ENCODE results near the gene GNB5. TPM values are rescaled to one million over a fixed set of nuclear protein-coding genes. Genes with fewer than 3 reads are reported as not detected.

The GNB5 gene
- total and polyA plus RNA-seq, 8 donors = 12.2 to 28.2 (median 15.8) TPM

DNA sequence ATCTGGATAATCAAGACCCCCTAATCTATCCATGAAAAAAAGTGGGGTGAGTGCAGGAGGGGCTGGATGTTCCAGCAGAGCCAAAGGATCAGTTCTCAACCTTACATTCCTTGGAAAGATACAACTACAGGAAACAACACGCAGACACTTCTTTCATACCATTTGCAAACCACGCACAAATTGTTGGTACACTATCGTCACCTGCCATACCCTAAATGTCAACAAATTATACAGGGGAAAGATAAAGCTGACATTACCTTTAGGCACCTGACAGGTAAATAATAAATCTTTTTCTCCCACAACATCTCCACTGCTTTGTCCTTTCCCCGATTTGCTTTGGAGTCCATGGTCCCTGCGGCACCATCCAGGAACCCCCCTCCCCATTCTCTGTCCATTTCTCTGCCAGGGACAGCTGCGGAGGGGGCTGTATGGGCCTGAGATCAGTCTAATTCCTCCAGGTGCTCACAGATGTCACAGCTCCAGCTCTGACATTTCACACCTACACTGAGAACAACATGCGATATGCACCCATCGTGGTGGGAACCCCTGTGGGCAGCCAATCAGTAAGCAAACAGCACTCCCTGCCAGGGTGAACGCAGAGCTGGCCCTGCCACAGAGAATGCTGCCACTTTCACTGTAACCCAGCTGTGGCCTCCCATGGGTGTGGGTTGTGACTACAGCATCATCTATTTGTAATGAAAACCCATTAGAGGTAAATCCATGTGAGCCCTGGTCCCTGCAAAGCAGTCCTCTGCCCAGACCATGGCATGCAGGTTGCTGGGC is 41.0 kb downstream of the GNB5 start:
- FAIRE-seq = no peak

DNA sequence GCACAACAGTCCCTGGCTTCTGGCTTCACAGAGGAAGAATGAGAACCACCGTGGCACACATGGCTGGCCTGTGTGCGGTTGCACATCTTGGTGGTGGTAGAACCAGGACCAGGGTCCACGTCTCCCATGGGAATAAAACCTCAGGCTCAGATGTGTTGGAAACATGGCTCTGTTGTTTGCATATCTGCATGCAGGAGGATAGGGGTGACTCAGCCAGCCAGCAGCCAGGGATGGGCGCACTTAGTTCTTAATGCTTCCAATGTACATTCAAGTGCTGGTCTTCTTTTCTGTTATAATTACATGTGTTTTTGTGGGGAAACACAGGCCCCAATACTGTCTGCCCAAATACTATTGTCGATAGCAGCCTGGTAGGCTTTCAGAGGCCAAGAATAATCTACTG is 42.8 kb downstream of the GNB5 start:
- ATAC-seq = no peak
- no peak overlapping the region for H3K4me3 ChIP-seq
- no peak overlapping the region for H3K27ac ChIP-seq
- no peak for DNase-seq
- intact Hi-C loops (cut with DNase I) = no loop called here
- TF ChIP-seq, protein P1, sequence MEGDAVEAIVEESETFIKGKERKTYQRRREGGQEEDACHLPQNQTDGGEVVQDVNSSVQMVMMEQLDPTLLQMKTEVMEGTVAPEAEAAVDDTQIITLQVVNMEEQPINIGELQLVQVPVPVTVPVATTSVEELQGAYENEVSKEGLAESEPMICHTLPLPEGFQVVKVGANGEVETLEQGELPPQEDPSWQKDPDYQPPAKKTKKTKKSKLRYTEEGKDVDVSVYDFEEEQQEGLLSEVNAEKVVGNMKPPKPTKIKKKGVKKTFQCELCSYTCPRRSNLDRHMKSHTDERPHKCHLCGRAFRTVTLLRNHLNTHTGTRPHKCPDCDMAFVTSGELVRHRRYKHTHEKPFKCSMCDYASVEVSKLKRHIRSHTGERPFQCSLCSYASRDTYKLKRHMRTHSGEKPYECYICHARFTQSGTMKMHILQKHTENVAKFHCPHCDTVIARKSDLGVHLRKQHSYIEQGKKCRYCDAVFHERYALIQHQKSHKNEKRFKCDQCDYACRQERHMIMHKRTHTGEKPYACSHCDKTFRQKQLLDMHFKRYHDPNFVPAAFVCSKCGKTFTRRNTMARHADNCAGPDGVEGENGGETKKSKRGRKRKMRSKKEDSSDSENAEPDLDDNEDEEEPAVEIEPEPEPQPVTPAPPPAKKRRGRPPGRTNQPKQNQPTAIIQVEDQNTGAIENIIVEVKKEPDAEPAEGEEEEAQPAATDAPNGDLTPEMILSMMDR (IDR thresholded peaks at IDR 0.05) = no peak
- H3K4me1 ChIP-seq = no peaks in the 10 kb centered on the region
- H3K9me3 ChIP-seq = no peaks in the 10 kb centered on the region
- H3K27me3 ChIP-seq = no peaks in the 10 kb centered on the region
- 89 to 94% methylated on average over 5 of the region's 5 CpGs for WGBS, 2 donors
- H3K36me3 ChIP-seq = peaks cover 3 to 8% (median 5%) of the 10 kb centered on the region in 3 donors
- FAIRE-seq = no peak

More for the DNA sequence above, 41.0 kb downstream of the GNB5 start:
- WGBS, 2 donors = 76 to 81% methylated on average over 9 of the region's 9 CpGs
- H3K27ac ChIP-seq = no peak overlapping the region
- TF ChIP-seq, protein P1 (IDR thresholded peaks at IDR 0.05) = no peak
- no peak for DNase-seq
- intact Hi-C loops (cut with DNase I) = no loop called here
- no peaks in the 10 kb centered on the region for H3K27me3 ChIP-seq
- no peak overlapping the region for H3K4me3 ChIP-seq
- H3K9me3 ChIP-seq = no peaks in the 10 kb centered on the region
- no peak for ATAC-seq
- H3K4me1 ChIP-seq = no peaks in the 10 kb centered on the region
- H3K36me3 ChIP-seq = peaks cover 3 to 8% (median 5%) of the 10 kb centered on the region in 3 donors

DNA sequence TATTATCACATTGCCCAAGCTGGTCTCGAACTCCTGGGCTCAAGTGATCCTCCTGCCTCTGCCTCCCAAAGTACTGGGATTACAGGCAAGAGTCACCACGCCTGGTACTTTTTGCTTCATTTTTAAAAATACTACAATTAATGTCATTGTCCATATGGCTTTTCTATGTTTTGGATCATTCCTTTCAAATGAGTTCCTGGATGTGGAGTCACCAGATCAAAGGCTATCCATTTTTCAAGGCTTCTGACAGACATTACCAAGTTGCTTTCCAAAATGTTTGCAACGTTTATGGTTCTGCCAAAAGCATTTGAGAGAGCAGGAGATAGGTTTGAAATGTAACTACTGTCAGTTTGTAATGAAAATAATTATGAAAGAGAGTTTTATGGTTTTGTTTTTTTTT is 44.4 kb downstream of the GNB5 start:
- FAIRE-seq (no peak), ATAC-seq (no peak), DNase-seq (no peak)
- Histone ChIP-seq H3K27me3 (no peaks in the 10 kb centered on the region), H3K9me3 (no peaks in the 10 kb centered on the region), H3K27ac (no peak overlapping the region), H3K4me3 (no peak overlapping the region), H3K36me3 (peaks cover 3 to 8% (median 5%) of the 10 kb centered on the region in 3 donors), H3K4me1 (no peaks in the 10 kb centered on the region)
- WGBS, 2 donors = 74 to 76% methylated on average over 3 of the region's 3 CpGs
- intact Hi-C loops (cut with DNase I) = no loop called here
- TF ChIP-seq, protein P1 (IDR thresholded peaks at IDR 0.05) = no peak

DNA sequence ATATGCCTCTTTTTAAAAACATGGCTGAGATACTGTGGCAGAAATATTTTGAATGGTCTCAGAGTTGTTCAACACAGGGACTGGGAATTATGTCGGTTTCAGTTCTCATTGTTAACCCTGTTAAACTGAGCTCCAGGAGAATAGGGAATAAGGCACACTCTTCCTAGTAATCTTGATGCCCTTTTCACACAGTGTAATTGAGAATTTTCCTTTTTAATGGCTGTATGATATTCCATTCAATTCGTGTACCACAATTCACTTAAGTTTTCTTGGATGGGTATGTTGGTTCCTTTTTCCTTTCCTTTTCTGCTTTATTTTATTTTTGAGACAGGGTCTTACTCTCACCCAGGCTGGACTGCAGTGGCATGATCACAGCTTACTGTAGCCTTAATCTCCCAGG is 44.9 kb downstream of the GNB5 start:
- ATAC-seq = no peak
- H3K9me3 ChIP-seq = no peaks in the 10 kb centered on the region
- no peaks in the 10 kb centered on the region for H3K27me3 ChIP-seq
- intact Hi-C loops (cut with DNase I) = no loop called here
- no peak for DNase-seq
- H3K4me1 ChIP-seq = no peaks in the 10 kb centered on the region
- H3K36me3 ChIP-seq = peaks cover 3 to 8% (median 5%) of the 10 kb centered on the region in 3 donors
- no peak overlapping the region for H3K27ac ChIP-seq
- WGBS, 2 donors = 92 to 93% methylated on average over 2 of the region's 2 CpGs
- no peak overlapping the region for H3K4me3 ChIP-seq
- no peak for FAIRE-seq
- TF ChIP-seq, protein P1 (IDR thresholded peaks at IDR 0.05) = no peak

DNA sequence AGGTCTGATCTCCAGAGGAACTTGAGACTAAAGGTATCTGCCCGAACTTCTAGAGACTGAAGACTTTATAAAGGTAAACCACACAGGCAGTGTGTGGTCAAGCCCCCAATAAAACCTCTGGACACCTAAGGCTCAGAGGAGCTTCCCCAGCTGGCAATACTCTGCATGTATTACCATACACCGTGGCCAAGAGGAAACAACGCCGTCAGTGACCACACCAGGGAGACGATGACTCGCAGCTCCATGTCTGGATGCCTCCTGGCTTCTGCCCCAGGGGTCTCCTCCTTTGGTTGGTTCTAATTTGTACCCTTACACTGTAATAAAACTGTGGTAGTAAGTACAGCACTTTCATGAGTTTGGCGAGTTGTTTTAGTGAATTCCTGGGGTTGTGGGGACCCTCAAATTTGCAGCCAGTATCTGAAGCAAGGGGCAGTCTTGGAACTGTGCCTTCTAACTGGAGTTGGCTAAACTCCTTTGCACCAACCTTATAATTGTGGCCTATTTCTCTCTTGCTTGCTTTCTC is 46.5 kb downstream of the GNB5 start:
- no peak for FAIRE-seq
- no peak for DNase-seq
- Histone ChIP-seq H3K4me1 (peaks cover 0 to under 1% (median 0%) of the 10 kb centered on the region in 3 donors), H3K9me3 (no peaks in the 10 kb centered on the region), H3K27me3 (no peaks in the 10 kb centered on the region), H3K27ac (no peak overlapping the region), H3K4me3 (no peak overlapping the region), H3K36me3 (peaks cover 3 to 8% (median 5%) of the 10 kb centered on the region in 3 donors)
- ATAC-seq = no peak
- TF ChIP-seq, protein P1 (IDR thresholded peaks at IDR 0.05) = no peak
- WGBS, 2 donors = 92 to 97% methylated on average over 7 of the region's 7 CpGs
- intact Hi-C loops (cut with DNase I) = no loop called here

All from pancreas (tissue), 10 donors.